A673 (cell line): ENCODE results near the gene CDK8. TPM values are rescaled to one million over a fixed set of nuclear protein-coding genes. Genes with fewer than 3 reads are reported as not detected.

Source experiments
- total RNA-seq: library from RNA; stranded (reverse); gene quantifications from 2 replicates; pipeline ENCODE4 v1.2.3, GENCODE V29; 2021

Gene CDK8
- total RNA-seq, 1 experiment from 2014 or later, result 23.1 TPM

Other genes with a start within 250 kb of the CDK8 start
- 1.2 and 2.2 TPM in 2 replicates for gene SHISA2, start 202.1 kb upstream of the CDK8 start, total RNA-seq
- 33.5 and 42.2 TPM in 2 replicates for gene RNF6, start 31.8 kb upstream of the CDK8 start, total RNA-seq